Measurements from ENCODE around the gene ARMH2.

The ARMH2 gene

GRCh38 chr6:24798740-24799540 lies at the start of gene ARMH2:
Gene ARMH2 (minus strand): TSS chr6:24798917. CDS start chr6:24798857, 60 bp downstream.
- H3K4me3 ChIP-seq: no peak within 1 kb of the TSS

GRCh38 chr6:24848461-24848860 lies 49.7 kb upstream of the ARMH2 start:
- H3K4me3 ChIP-seq: no peak overlapping the region
- H3K27ac ChIP-seq: no peak overlapping the region

More at GRCh38 chr6:24798740-24799540, at the start of gene ARMH2:
- no peak within 1 kb of the TSS for H3K27ac ChIP-seq

GRCh38 chr6:24847402-24847801 lies 48.7 kb upstream of the ARMH2 start:
- no peak overlapping the region for H3K27ac ChIP-seq
- H3K4me3 ChIP-seq: no peak overlapping the region

GRCh38 chr6:24845578-24845977 lies 46.9 kb upstream of the ARMH2 start:
- Histone ChIP-seq H3K4me3 (no peak overlapping the region), H3K27ac (no peak overlapping the region)

GRCh38 chr6:24844903-24845302 lies 46.2 kb upstream of the ARMH2 start:
- Histone ChIP-seq H3K4me3 (no peak overlapping the region), H3K27ac (no peak overlapping the region)

GRCh38 chr6:24844061-24844460 lies 45.3 kb upstream of the ARMH2 start:
- no peak overlapping the region for H3K4me3 ChIP-seq
- no peak overlapping the region for H3K27ac ChIP-seq

GRCh38 chr6:24840187-24840586 lies 41.5 kb upstream of the ARMH2 start:
- no peak overlapping the region for H3K4me3 ChIP-seq
- H3K27ac ChIP-seq: no peak overlapping the region

GRCh38 chr6:24838994-24839393 lies 40.3 kb upstream of the ARMH2 start:
- no peak overlapping the region for H3K27ac ChIP-seq

GRCh38 chr6:24838081-24838480 lies 39.4 kb upstream of the ARMH2 start:
- Histone ChIP-seq H3K4me3 (no peak overlapping the region), H3K27ac (no peak overlapping the region)

More at GRCh38 chr6:24838994-24839393, 40.3 kb upstream of the ARMH2 start:
- H3K4me3 ChIP-seq: no peak overlapping the region

- Histone ChIP-seq H3K27ac (peak overlapping the region in 3 of 21 experiments; percentile 13 to 19 (median 14)), H3K4me3 (no peak overlapping the region)
These were observed 37.4 kb upstream of the ARMH2 start for GRCh38 chr6:24836109-24836508.

GRCh38 chr6:24833711-24834386 lies 35.1 kb upstream of the ARMH2 start:
- peak overlapping the region in 1 of 21 experiments; percentile 19 for H3K27ac ChIP-seq
- H3K4me3 ChIP-seq: no peak overlapping the region

GRCh38 chr6:24832794-24833193 lies 34.1 kb upstream of the ARMH2 start:
- Histone ChIP-seq H3K4me3 (no peak overlapping the region), H3K27ac (peak overlapping the region in 1 of 21 experiments; percentile 66)

GRCh38 chr6:24831771-24832716 lies 33.3 kb upstream of the ARMH2 start:
- H3K27ac ChIP-seq: peak overlapping the region in 5 of 21 experiments; percentile 11 to 72 (median 31)
- H3K4me3 ChIP-seq: no peak overlapping the region

GRCh38 chr6:24829657-24830056 lies 30.9 kb upstream of the ARMH2 start:
- H3K27ac ChIP-seq: no peak overlapping the region
- no peak overlapping the region for H3K4me3 ChIP-seq

GRCh38 chr6:24827970-24828369 lies 29.3 kb upstream of the ARMH2 start:
- Histone ChIP-seq H3K4me3 (no peak overlapping the region), H3K27ac (no peak overlapping the region)

- peak overlapping the region in 1 of 21 experiments; percentile 6 for H3K27ac ChIP-seq
- no peak overlapping the region for H3K4me3 ChIP-seq
These were observed 28.4 kb upstream of the ARMH2 start for GRCh38 chr6:24827162-24827561.

- Histone ChIP-seq H3K4me3 (no peak overlapping the region), H3K27ac (no peak overlapping the region)
These were observed 26.5 kb upstream of the ARMH2 start for GRCh38 chr6:24825130-24825630.

GRCh38 chr6:24824142-24824938 lies 25.6 kb upstream of the ARMH2 start:
- Histone ChIP-seq H3K4me3 (no peak overlapping the region), H3K27ac (no peak overlapping the region)

- Histone ChIP-seq H3K27ac (no peak overlapping the region), H3K4me3 (no peak overlapping the region)
These were observed 24.5 kb upstream of the ARMH2 start for GRCh38 chr6:24823185-24823584.
